Vagina (tissue), 2 donors: ENCODE measurements around the gene NECTIN2.

Source experiments
- POLR2A ChIP-seq, 2 donors: fragments of 450-650 bp; IDR thresholded peaks; one replicate each; pipeline ENCODE4 v1.6.1; 2017; ENCODE audit warnings: antibody characterized with exemption in 2 of 2, mild to moderate bottlenecking in 2 of 2, moderate library complexity in 2 of 2
- POLR2AphosphoS5 ChIP-seq, 2 donors: sonication (generic); formaldehyde crosslinking; IDR thresholded peaks; one replicate each; pipeline ENCODE4 v1.9.0; 2017; ENCODE audit warnings: antibody characterized with exemption in 2 of 2, mild to moderate bottlenecking in 2 of 2, low read depth in 1 of 2; ENCODE audit not compliant: insufficient read depth in 1 of 2
- TF ChIP-seq, protein P1 (sequence below), 3 experiments: fragments of 450-650 bp in 2 of 3; fragments of 200-600 bp in 1 of 3; sonication (generic) in 1 of 3; IDR thresholded peaks; one replicate each; pipeline ENCODE4 v1.5.1; 2017 to 2019; ENCODE audit warnings: antibody characterized with exemption in 3 of 3, mild to moderate bottlenecking in 2 of 3, moderate library complexity in 2 of 3

DNA sequence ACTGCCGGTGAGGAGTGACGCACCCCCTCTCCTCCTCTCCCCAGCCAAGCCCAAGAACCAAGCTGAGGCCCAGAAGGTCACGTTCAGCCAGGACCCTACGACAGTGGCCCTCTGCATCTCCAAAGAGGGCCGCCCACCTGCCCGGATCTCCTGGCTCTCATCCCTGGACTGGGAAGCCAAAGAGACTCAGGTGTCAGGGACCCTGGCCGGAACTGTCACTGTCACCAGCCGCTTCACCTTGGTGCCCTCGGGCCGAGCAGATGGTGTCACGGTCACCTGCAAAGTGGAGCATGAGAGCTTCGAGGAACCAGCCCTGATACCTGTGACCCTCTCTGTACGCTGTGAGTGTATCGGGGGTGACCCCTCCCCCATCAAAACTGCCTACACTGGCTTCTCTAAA lies 25.7 kb downstream of the NECTIN2 start:
- TF ChIP-seq, protein P1, sequence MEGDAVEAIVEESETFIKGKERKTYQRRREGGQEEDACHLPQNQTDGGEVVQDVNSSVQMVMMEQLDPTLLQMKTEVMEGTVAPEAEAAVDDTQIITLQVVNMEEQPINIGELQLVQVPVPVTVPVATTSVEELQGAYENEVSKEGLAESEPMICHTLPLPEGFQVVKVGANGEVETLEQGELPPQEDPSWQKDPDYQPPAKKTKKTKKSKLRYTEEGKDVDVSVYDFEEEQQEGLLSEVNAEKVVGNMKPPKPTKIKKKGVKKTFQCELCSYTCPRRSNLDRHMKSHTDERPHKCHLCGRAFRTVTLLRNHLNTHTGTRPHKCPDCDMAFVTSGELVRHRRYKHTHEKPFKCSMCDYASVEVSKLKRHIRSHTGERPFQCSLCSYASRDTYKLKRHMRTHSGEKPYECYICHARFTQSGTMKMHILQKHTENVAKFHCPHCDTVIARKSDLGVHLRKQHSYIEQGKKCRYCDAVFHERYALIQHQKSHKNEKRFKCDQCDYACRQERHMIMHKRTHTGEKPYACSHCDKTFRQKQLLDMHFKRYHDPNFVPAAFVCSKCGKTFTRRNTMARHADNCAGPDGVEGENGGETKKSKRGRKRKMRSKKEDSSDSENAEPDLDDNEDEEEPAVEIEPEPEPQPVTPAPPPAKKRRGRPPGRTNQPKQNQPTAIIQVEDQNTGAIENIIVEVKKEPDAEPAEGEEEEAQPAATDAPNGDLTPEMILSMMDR (IDR thresholded peaks at IDR 0.05) = no peak
- TF ChIP-seq POLR2A (IDR thresholded peaks at IDR 0.05) (no peak), POLR2AphosphoS5 (IDR thresholded peaks at IDR 0.05; ENCODE audit: insufficient read depth in 1 of 2, low read depth in 1 of 2) (no peak)
